ENCODE data around the gene SORCS2.

DNA sequence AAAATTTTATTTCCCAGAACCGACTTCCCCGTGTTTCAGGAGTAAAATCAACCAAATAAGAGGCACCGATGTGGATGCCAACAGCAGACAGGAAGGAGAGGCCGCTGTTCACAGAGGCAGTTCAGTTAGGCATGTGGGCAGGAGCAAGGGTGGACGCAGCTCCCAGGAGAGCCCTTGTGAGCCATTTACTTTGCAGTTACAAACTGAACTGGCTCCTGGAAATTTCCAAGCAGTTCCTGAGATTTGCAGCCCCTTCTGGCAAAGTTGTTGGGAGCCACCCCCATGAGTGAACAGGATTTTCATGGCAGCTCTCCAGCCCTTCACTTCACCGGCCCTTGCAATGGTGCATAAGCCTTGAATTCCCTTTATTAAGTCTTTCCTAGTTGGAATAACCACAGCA, 558.2 kb downstream of the SORCS2 start:
- TF ChIP-seq POLR2A (IDR thresholded peaks at IDR 0.05; ENCODE audit: control extremely low read depth in 1 of 2, low read depth in 2 of 2, low read length in 2 of 2) (no peak), MAX (IDR thresholded peaks at IDR 0.05) (no peak), CHD2 (IDR thresholded peaks at IDR 0.05; ENCODE audit: low read length) (no peak), POLR2AphosphoS5 (IDR thresholded peaks at IDR 0.05; ENCODE audit: low read depth, low read length) (no peak), BCL11A (IDR thresholded peaks at IDR 0.05; ENCODE audit: low read depth in 2 of 2, low read length in 2 of 2) (no peak), SP2 (IDR thresholded peaks at IDR 0.05; ENCODE audit: low read length) (no peak), SIN3A (conservative IDR thresholded peaks at IDR 0.05 in 1 of 2, IDR thresholded peaks at IDR 0.05 in 1 of 2; ENCODE audit: low read depth in 1 of 2, low read length in 2 of 2) (no peak), SRF (IDR thresholded peaks at IDR 0.05; ENCODE audit: low read depth, low read length) (no peak), RAD21 (IDR thresholded peaks at IDR 0.05 in 1 of 2, conservative IDR thresholded peaks at IDR 0.05 in 1 of 2; ENCODE audit: low read depth in 2 of 2, low read length in 2 of 2) (no peak), USF2 (IDR thresholded peaks at IDR 0.05; ENCODE audit: low read length) (no peak), KDM4A (IDR thresholded peaks at IDR 0.05; ENCODE audit: low read depth, low read length, severe bottlenecking) (no peak), E2F6 (IDR thresholded peaks at IDR 0.05) (no peak), RFX5 (IDR thresholded peaks at IDR 0.05; ENCODE audit: borderline replicate concordance, low read depth, low read length) (no peak)
- TF ChIP-seq, protein P1, sequence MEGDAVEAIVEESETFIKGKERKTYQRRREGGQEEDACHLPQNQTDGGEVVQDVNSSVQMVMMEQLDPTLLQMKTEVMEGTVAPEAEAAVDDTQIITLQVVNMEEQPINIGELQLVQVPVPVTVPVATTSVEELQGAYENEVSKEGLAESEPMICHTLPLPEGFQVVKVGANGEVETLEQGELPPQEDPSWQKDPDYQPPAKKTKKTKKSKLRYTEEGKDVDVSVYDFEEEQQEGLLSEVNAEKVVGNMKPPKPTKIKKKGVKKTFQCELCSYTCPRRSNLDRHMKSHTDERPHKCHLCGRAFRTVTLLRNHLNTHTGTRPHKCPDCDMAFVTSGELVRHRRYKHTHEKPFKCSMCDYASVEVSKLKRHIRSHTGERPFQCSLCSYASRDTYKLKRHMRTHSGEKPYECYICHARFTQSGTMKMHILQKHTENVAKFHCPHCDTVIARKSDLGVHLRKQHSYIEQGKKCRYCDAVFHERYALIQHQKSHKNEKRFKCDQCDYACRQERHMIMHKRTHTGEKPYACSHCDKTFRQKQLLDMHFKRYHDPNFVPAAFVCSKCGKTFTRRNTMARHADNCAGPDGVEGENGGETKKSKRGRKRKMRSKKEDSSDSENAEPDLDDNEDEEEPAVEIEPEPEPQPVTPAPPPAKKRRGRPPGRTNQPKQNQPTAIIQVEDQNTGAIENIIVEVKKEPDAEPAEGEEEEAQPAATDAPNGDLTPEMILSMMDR (IDR thresholded peaks at IDR 0.05; ENCODE audit: control extremely low read depth in 1 of 3, insufficient read depth in 1 of 3, low read depth in 1 of 3, low read length in 3 of 3), result no peak
